Measurements from ENCODE around the gene TIA1.

GRCh38 chr2:70258532-70258875, 10.1 kb upstream of the TIA1 start:
- TF ChIP-seq POLR2A (IDR thresholded peaks at IDR 0.05; ENCODE audit: low read length) = no peak
- TF ChIP-seq GATA1 (IDR thresholded peaks at IDR 0.05; ENCODE audit: low read depth, low read length) = no peak
